Measurements from ENCODE around the gene PSAPL1.

DNA sequence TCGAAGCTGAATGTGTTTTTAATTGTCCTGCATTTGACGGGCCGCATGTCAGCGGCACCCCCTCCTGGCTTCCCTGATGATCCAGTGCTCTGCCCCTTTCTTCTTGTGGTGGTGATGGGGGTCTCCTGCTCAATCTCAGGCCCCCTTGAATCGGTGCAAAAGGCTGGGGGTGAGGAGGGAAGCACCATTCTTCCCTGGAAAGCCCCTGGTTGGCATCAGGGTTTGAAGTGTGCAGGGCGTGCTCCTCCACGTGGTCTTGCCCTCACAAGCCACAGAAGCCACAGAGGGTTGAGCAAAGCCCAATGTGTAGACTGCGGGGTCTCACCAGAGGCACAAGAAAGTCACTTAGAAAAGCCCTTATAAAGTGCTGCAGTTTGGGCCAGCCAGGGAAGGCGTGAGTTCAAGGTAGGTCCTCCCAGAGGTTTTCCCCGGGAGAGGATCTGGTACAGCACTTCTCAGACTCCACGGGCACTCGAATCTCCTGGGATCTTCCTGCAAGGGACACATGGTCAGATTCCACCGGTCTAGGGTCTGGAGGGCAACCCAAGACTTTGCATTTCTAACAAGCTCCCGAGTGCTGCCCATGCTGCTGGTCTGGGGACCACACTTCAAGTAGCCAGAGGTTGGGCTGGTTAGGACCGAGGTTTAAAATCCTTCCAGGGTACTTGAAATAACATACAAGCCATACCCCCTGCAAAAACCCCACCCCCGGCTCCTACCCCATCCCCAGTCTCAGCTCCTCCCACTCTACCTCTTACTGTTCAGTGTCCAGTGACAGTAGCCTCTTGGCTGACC is 35.1 kb downstream of the PSAPL1 start:
- TF ChIP-seq, protein P1, sequence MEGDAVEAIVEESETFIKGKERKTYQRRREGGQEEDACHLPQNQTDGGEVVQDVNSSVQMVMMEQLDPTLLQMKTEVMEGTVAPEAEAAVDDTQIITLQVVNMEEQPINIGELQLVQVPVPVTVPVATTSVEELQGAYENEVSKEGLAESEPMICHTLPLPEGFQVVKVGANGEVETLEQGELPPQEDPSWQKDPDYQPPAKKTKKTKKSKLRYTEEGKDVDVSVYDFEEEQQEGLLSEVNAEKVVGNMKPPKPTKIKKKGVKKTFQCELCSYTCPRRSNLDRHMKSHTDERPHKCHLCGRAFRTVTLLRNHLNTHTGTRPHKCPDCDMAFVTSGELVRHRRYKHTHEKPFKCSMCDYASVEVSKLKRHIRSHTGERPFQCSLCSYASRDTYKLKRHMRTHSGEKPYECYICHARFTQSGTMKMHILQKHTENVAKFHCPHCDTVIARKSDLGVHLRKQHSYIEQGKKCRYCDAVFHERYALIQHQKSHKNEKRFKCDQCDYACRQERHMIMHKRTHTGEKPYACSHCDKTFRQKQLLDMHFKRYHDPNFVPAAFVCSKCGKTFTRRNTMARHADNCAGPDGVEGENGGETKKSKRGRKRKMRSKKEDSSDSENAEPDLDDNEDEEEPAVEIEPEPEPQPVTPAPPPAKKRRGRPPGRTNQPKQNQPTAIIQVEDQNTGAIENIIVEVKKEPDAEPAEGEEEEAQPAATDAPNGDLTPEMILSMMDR (conservative IDR thresholded peaks at IDR 0.05 in 1 of 2, IDR thresholded peaks at IDR 0.05 in 1 of 2; ENCODE audit: low read depth in 1 of 2, low read length in 2 of 2), result no peak
- TF ChIP-seq EZH2 (IDR thresholded peaks at IDR 0.05; ENCODE audit: low read length, missing control alignments), result no peak
